K562 (cell line): Measurements from ENCODE around the gene ZNF439. TPM values are rescaled to one million over a fixed set of nuclear protein-coding genes. Genes with fewer than 3 reads are reported as not detected.
"Not testable (repeated sequence)": the region's sequence is repeated elsewhere in the genome, so short reads cannot be mapped to it uniquely, and the experiment has no call there.

ENCODE experiments used
- ATAC-seq: fragments of 200-7000 bp; cut with Tn5 transposase; 3 replicates; pipeline ENCODE4 v1.9.1; 2020; ENCODE audit warnings: moderate library complexity
- BruUV-seq: library from RNA; stranded (reverse); fragments of 400-500 nt; replicated peaks from 2 replicates; lab custom pipeline; 2021; lab: Mats Ljungman, UMichigan
- CTCF ChIA-PET: fragments of 300-600 bp; formaldehyde crosslinking; extraction: SDS; loops from one replicate; lab custom pipeline; 2021; ENCODE audit warnings: low intra/inter-chr PET ratio; lab: Yijun Ruan, JAX
- POLR2A ChIA-PET: fragments of 300-600, 350-650 bp; sonication (Branson Sonifier 250); formaldehyde crosslinking; extraction: SDS; loops from one replicate; lab custom pipeline; 2021; ENCODE audit warnings: antibody characterized with exemption, inconsistent platforms; lab: Yijun Ruan, JAX
- DNase-seq, 4 experiments: peaks; one replicate each; pipeline versions ENCODE4 v3.0.0 to v3.0.0-alpha.2; 2011 to 2018; ENCODE audit warnings: low spot score in 3 of 4, mixed read lengths in 3 of 4; ENCODE audit errors: extremely low read depth in 1 of 4
- FAIRE-seq: peaks from 2 replicates; lab custom pipeline; 2011; peaks lifted over from hg19 to GRCh38; lab: Jason Lieb, UNC
- H2AFZ ChIP-seq: 2 replicates; pipeline ENCODE4 v1.6.0; 2011; ENCODE audit warnings: low read depth, low read length, control low read depth, inconsistent platforms
- H3K27ac ChIP-seq: fragments of 200-600 bp; 3 replicates; pipeline ENCODE4 v1.8.0; 2011; ENCODE audit warnings: low read depth, mild to moderate bottlenecking, control low read depth, inconsistent platforms, low read length, moderate library complexity, mixed read lengths; ENCODE audit errors: extremely low read depth
- H3K27me3 ChIP-seq, 2 experiments: fragments of 300-600 bp in 1 of 2; 2 replicates in 1 of 2; 3 replicates in 1 of 2; pipeline versions ENCODE4 v1.6.0 to v1.8.0; 2011; ENCODE audit warnings: inconsistent platforms in 2 of 2, low read length in 2 of 2, mild to moderate bottlenecking in 1 of 2, mixed read lengths in 1 of 2, moderate library complexity in 1 of 2; ENCODE audit not compliant: control insufficient read depth in 2 of 2, insufficient read depth in 2 of 2
- H3K36me3 ChIP-seq: fragments of 300-600 bp; 3 replicates; pipeline ENCODE4 v1.8.0; 2011; ENCODE audit warnings: mild to moderate bottlenecking, low read length, inconsistent platforms; ENCODE audit not compliant: control insufficient read depth, insufficient read depth
- H3K4me1 ChIP-seq, 2 experiments: fragments of 200-600 bp in 1 of 2; replicated peaks in 1 of 2; 2 replicates in 1 of 2; 3 replicates in 1 of 2; pipeline versions ENCODE4 v1.5.1 to v1.8.0; 2011; ENCODE audit warnings: inconsistent platforms in 2 of 2, low read length in 2 of 2, mild to moderate bottlenecking in 1 of 2, mixed read lengths in 1 of 2, moderate library complexity in 1 of 2; ENCODE audit not compliant: control insufficient read depth in 2 of 2, insufficient read depth in 2 of 2
- H3K4me2 ChIP-seq: 2 replicates; pipeline ENCODE4 v1.6.1; 2011; ENCODE audit warnings: low read length, control low read depth, inconsistent platforms, mixed read lengths; ENCODE audit not compliant: insufficient read depth
- H3K4me3 ChIP-seq: fragments of 200-600 bp; sonication (generic), shearing (Covaris generic); 2 replicates; pipeline ENCODE4 v1.5.1; 2016; ENCODE audit warnings: control low read depth, inconsistent platforms
- H3K79me2 ChIP-seq: fragments of 200-600 bp; 3 replicates; pipeline ENCODE4 v1.8.0; 2011; ENCODE audit warnings: low read length, inconsistent platforms; ENCODE audit not compliant: control insufficient read depth, insufficient read depth
- H3K9ac ChIP-seq, 2 experiments: 2 replicates each; pipeline versions ENCODE4 v1.6.0 to v1.6.1; 2011; ENCODE audit warnings: low read depth in 2 of 2, low read length in 2 of 2, control low read depth in 1 of 2, inconsistent platforms in 1 of 2, mild to moderate bottlenecking in 1 of 2, mixed read lengths in 1 of 2; ENCODE audit not compliant: insufficient read depth in 1 of 2
- H3K9me1 ChIP-seq: one replicate; pipeline ENCODE4 v1.6.0; 2011; ENCODE audit warnings: inconsistent platforms, mild to moderate bottlenecking, low read length, moderate library complexity; ENCODE audit not compliant: control insufficient read depth, insufficient read depth
- H3K9me3 ChIP-seq: replicated peaks from 2 replicates; pipeline ENCODE4 v1.5.1; 2011; ENCODE audit warnings: low read depth, low read length, inconsistent platforms; ENCODE audit not compliant: control insufficient read depth, insufficient read depth
- H4K20me1 ChIP-seq: replicated peaks from 2 replicates; pipeline ENCODE4 v1.6.1; 2011; ENCODE audit warnings: low read length, inconsistent platforms, mixed read lengths; ENCODE audit not compliant: control insufficient read depth, insufficient read depth
- ZNF75A ChIP-seq: fragments of 450-650 bp; formaldehyde crosslinking; IDR thresholded peaks from 2 replicates; pipeline ENCODE4 v1.4.0; 2020; ENCODE audit warnings: mild to moderate bottlenecking
- WGBS: fragments of 100-300 bp; shearing (Covaris generic); methylation state at CpG from one replicate; pipeline ENCODE4 v1.1.6; 2016; ENCODE audit warnings: low coverage, mixed read lengths; ENCODE audit not compliant: insufficient coverage; ENCODE audit errors: missing lambda C conversion rate; 5-methylcytosine and 5-hydroxymethylcytosine counted together
- in situ Hi-C: fragments of 300-500 bp; cut with MboI; formaldehyde crosslinking; loops from 4 replicates; pipeline ENCODE4 v1.15.0; 2018; ENCODE audit warnings: inconsistent platforms, mixed read lengths
- intact Hi-C: fragments of 100-400 bp; cut with micrococcal nuclease; formaldehyde crosslinking; loops from 2 replicates; pipeline ENCODE4 v1.14.2; 2022
- polyA plus RNA-seq, 8 experiments: library from polyadenylated mRNA; depleted of rRNA in 4 of 8; stranded (reverse) in 5 of 8; unstranded in 3 of 8; fragments of >200 nt; fragmentation: Nextera tagmentation in 2 of 8; fragmentation: Illumina TruSeq in 1 of 8; extraction: Ambion mirVana in 2 of 8; extraction: Trizol in 1 of 8; gene quantifications; 2 replicates each; pipeline versions ENCODE4 v1.2.1 to v1.2.3, GENCODE V29; 2011 to 2014; ENCODE audit warnings: inconsistent platforms in 1 of 8, missing spikeins in 1 of 8
- total RNA-seq, 7 experiments: library from RNA; depleted of rRNA in 6 of 7; stranded (reverse); fragments of >200 nt in 6 of 7; fragmentation: Illumina TruSeq in 2 of 7; extraction: Trizol in 2 of 7; gene quantifications; 2 replicates each; pipeline versions ENCODE4 v1.2.1 to v1.2.3, GENCODE V29; 2011 to 2021; ENCODE audit warnings: low replicate concordance in 1 of 7
- TF ChIP-seq, protein P1 (sequence below): fragments of 250-450 bp; sonication (Bioruptor Pico); IDR thresholded peaks from 2 replicates; pipeline ENCODE4 v1.4.0; 2020; ENCODE audit warnings: mild to moderate bottlenecking, moderate library complexity

Gene ZNF439
- total and polyA plus RNA-seq, 9 of the 15 experiments (the other 6 are each of a cell fraction or from before 2014, with no cell fraction given), result 0.04 to 0.18 (median 0.10) TPM; not detected in 3

DNA sequence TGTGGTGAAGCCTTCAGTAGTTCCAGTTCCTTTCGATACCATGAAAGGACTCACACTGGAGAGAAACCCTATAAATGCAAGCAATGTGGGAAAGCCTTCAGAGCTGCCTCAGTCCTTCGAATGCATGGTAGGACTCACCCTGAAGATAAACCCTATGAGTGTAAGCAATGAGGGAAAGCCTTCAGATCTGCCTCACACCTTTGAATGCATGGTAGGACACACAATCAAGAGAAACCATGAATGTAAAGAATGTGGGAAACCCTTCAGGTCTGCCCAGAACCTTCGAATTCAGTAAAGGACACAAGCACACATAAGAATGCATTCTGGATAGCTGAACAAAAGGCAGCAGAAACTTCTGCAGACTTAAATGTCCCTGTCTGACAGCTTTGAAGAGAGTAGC is 57.4 kb downstream of the ZNF439 start (continued):
- TF ChIP-seq, protein P1, sequence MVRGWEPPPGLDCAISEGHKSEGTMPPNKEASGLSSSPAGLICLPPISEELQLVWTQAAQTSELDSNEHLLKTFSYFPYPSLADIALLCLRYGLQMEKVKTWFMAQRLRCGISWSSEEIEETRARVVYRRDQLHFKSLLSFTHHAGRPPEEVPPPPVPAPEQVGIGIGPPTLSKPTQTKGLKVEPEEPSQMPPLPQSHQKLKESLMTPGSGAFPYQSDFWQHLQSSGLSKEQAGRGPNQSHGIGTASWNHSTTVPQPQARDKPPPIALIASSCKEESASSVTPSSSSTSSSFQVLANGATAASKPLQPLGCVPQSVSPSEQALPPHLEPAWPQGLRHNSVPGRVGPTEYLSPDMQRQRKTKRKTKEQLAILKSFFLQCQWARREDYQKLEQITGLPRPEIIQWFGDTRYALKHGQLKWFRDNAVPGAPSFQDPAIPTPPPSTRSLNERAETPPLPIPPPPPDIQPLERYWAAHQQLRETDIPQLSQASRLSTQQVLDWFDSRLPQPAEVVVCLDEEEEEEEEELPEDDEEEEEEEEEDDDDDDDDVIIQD (CRISPR knock-in tag), result no peak
- TF ChIP-seq, all 486 proteins: peak for 7

DNA sequence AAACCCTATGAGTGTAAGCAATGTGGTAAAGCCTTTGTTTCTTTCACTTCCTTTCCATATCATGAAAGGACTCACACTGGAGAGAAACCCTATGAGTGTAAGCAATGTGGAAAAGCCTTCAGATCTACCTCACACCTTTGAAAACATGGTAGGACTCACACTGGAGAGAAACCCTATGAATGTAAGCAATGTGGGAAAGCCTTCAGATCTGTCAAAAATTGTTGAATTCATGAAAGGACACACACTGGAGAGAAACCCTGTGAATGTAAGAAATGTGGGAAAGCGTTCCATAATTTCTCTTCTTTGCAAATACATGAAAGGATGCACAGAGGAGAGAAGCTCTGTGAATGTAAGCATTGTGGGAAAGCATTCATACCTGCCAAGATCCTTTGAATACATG is 63.4 kb downstream of the ZNF439 start:
- in situ Hi-C loops, H3K36me3 ChIP-seq, DNase-seq, H2AFZ ChIP-seq, H3K9me3 ChIP-seq, H3K79me2 ChIP-seq, H3K27me3 ChIP-seq, BruUV-seq, FAIRE-seq, H3K9me1 ChIP-seq, CTCF ChIA-PET, H3K4me1 ChIP-seq, ATAC-seq: not testable (repeated sequence)
- 11% methylated on average over 1 of the region's 1 CpG for WGBS
- TF ChIP-seq ZNF75A (CRISPR knock-in tag), result peak; percentile 95
- TF ChIP-seq, all 486 proteins: peak for 1; not testable (repeated sequence) for 485
- intact Hi-C loops, H3K4me3 ChIP-seq, POLR2A ChIA-PET, H3K27ac ChIP-seq, H4K20me1 ChIP-seq, H3K9ac ChIP-seq, H3K4me2 ChIP-seq: not testable (repeated sequence)
